K562 (cell line): ENCODE data around the gene GAB2. TPM values are rescaled to one million over a fixed set of nuclear protein-coding genes. Genes with fewer than 3 reads are reported as not detected.
A peak's percentile ranks its signal among the peaks of the same experiment; 100 is the strongest.

Source experiments
- CHD1 ChIP-seq: fragments of 200-600 bp; sonication (generic); IDR thresholded peaks from one replicate; pipeline ENCODE4 v1.6.1; 2012; ENCODE audit warnings: mild to moderate bottlenecking, moderate library complexity, low read length, inconsistent platforms
- FIP1L1 ChIP-seq: fragments of 200-400 bp; formaldehyde crosslinking; IDR thresholded peaks from 2 replicates; pipeline ENCODE4 v1.6.1; 2018; ENCODE audit warnings: mild to moderate bottlenecking, low read depth, low read length; ENCODE audit not compliant: poor library complexity, severe bottlenecking
- FOXJ3 ChIP-seq: sonication (generic); formaldehyde crosslinking; IDR thresholded peaks from 2 replicates; pipeline ENCODE4 v1.4.0; 2020; ENCODE audit warnings: mild to moderate bottlenecking, missing genetic modification reagents
- HNRNPL ChIP-seq: fragments of 200-400 bp; formaldehyde crosslinking; IDR thresholded peaks from 2 replicates; pipeline ENCODE4 v1.6.1; 2017; ENCODE audit warnings: low read depth, mild to moderate bottlenecking, low read length
- HNRNPUL1 ChIP-seq: fragments of 200-400 bp; formaldehyde crosslinking; IDR thresholded peaks from 2 replicates; pipeline ENCODE4 v1.6.1; 2017; ENCODE audit warnings: low read length
- KLF16 ChIP-seq: IDR thresholded peaks from 2 replicates; pipeline ENCODE4 v1.6.1; 2016; ENCODE audit warnings: antibody characterized with exemption
- LARP7 ChIP-seq: fragments of 450-650 bp; IDR thresholded peaks from 2 replicates; pipeline ENCODE4 v1.6.1; 2016
- MBD2 ChIP-seq: sonication (generic); IDR thresholded peaks from 2 replicates; pipeline ENCODE4 v1.6.1; 2016; ENCODE audit warnings: low read depth, borderline replicate concordance
- MECOM ChIP-seq: fragments of 250-450 bp; sonication (Bioruptor Pico); IDR thresholded peaks from 2 replicates; pipeline ENCODE4 v1.8.0; 2022; ENCODE audit warnings: inconsistent platforms
- NCOA1 ChIP-seq: fragments of 450-650 bp; IDR thresholded peaks from 2 replicates; pipeline ENCODE4 v1.6.1; 2016; ENCODE audit warnings: low read depth
- RFX1 ChIP-seq: fragments of 450-650 bp; IDR thresholded peaks from 2 replicates; pipeline ENCODE4 v1.6.1; 2016; ENCODE audit warnings: mild to moderate bottlenecking, moderate library complexity
- SMAD4 ChIP-seq: fragments of 250-450 bp; sonication (Bioruptor Pico); conservative IDR thresholded peaks from 2 replicates; pipeline ENCODE4 v1.8.0; 2021; ENCODE audit warnings: inconsistent platforms, mild to moderate bottlenecking, moderate library complexity
- SREBF2 ChIP-seq: sonication (generic); formaldehyde crosslinking; IDR thresholded peaks from 2 replicates; pipeline ENCODE4 v1.4.0; 2020; ENCODE audit warnings: mild to moderate bottlenecking, missing genetic modification reagents
- TFAM ChIP-seq: fragments of 250-450 bp; sonication (Bioruptor Pico); conservative IDR thresholded peaks from 2 replicates; pipeline ENCODE4 v1.5.0; 2021; ENCODE audit warnings: mild to moderate bottlenecking, moderate library complexity
- ZBTB7A ChIP-seq: IDR thresholded peaks from 2 replicates; pipeline ENCODE4 v1.6.1; 2011; ENCODE audit warnings: low read depth, mild to moderate bottlenecking, low read length, moderate library complexity, borderline replicate concordance; ENCODE audit not compliant: control insufficient read depth
- ZKSCAN3 ChIP-seq: fragments of 250-450 bp; sonication (Bioruptor Pico); IDR thresholded peaks from 2 replicates; pipeline ENCODE4 v1.4.0; 2020
- ZNF274 ChIP-seq: IDR thresholded peaks from 2 replicates; pipeline ENCODE4 v1.6.1; 2011; ENCODE audit warnings: low read depth, mild to moderate bottlenecking, low read length, moderate library complexity, borderline replicate concordance
- ZNF699 ChIP-seq: fragments of 250-450 bp; sonication (Bioruptor Pico); IDR thresholded peaks from 2 replicates; pipeline ENCODE4 v1.8.0; 2021; ENCODE audit warnings: mild to moderate bottlenecking, moderate library complexity; ENCODE audit not compliant: insufficient replicate concordance
- ZNF766 ChIP-seq: fragments of 200-800 bp; sonication (Bioruptor generic); conservative IDR thresholded peaks from 2 replicates; pipeline ENCODE4 v1.6.1; 2016; ENCODE audit warnings: missing genetic modification characterization, missing compliant biosample characterization
- polyA plus RNA-seq, 8 experiments: library from polyadenylated mRNA; depleted of rRNA in 4 of 8; stranded (reverse) in 5 of 8; unstranded in 3 of 8; fragments of >200 nt; fragmentation: Nextera tagmentation in 2 of 8; fragmentation: Illumina TruSeq in 1 of 8; extraction: Ambion mirVana in 2 of 8; extraction: Trizol in 1 of 8; gene quantifications; 2 replicates each; pipeline versions ENCODE4 v1.2.1 to v1.2.3, GENCODE V29; 2011 to 2014; ENCODE audit warnings: inconsistent platforms in 1 of 8, missing spikeins in 1 of 8
- total RNA-seq, 7 experiments: library from RNA; depleted of rRNA in 6 of 7; stranded (reverse); fragments of >200 nt in 6 of 7; fragmentation: Illumina TruSeq in 2 of 7; extraction: Trizol in 2 of 7; gene quantifications; 2 replicates each; pipeline versions ENCODE4 v1.2.1 to v1.2.3, GENCODE V29; 2011 to 2021; ENCODE audit warnings: low replicate concordance in 1 of 7
- TF ChIP-seq, protein P1 (sequence below): sonication (generic); formaldehyde crosslinking; IDR thresholded peaks from 2 replicates; pipeline ENCODE4 v1.8.1; 2023; ENCODE audit warnings: mild to moderate bottlenecking, missing genetic modification reagents, moderate library complexity
- TF ChIP-seq, protein P2 (sequence below): fragments of 450-650 bp; formaldehyde crosslinking; IDR thresholded peaks from 2 replicates; pipeline ENCODE4 v1.4.0; 2020; ENCODE audit warnings: mild to moderate bottlenecking, mixed read lengths
- TF ChIP-seq, protein P3 (sequence below): fragments of 250-450 bp; sonication (Bioruptor Pico); IDR thresholded peaks from 2 replicates; pipeline ENCODE4 v1.5.0; 2021
- TF ChIP-seq, protein P4 (sequence below), 2 experiments: fragments of 450-650 bp; IDR thresholded peaks; 2 replicates each; pipeline ENCODE4 v1.6.1; 2016

GAB2 gene
- total and polyA plus RNA-seq, 9 of the 15 experiments (the other 6 are each of a cell fraction or from before 2014, with no cell fraction given): 2.3 to 35.2 (median 16.1) TPM

DNA sequence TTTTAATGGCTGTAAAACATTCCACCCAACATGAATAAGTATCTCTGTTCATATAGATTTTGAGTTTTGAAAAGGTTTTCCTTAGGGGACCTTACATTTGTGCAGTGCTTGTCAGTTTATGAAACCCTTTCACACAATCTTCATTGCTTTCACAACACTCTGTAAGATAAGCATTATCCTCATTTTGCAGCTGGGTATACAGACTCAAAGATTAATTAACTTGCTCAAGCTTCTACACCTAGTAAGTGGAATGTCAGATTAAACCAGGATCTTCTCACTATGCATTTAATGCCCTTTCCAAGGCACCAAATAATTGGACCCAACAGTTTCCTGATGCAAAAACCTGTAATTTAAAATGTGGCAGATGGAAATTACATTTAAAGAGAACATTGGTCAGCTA, 11.6 kb upstream of the GAB2 start (continued):
- no peak for TF ChIP-seq CHD1
- TF ChIP-seq TFAM (CRISPR knock-in tag): no peak
- no peak for TF ChIP-seq ZNF274
- TF ChIP-seq RFX1: no peak
- TF ChIP-seq NCOA1: no peak
- no peak for TF ChIP-seq FOXJ3 (CRISPR knock-in tag)
- TF ChIP-seq, protein P1, sequence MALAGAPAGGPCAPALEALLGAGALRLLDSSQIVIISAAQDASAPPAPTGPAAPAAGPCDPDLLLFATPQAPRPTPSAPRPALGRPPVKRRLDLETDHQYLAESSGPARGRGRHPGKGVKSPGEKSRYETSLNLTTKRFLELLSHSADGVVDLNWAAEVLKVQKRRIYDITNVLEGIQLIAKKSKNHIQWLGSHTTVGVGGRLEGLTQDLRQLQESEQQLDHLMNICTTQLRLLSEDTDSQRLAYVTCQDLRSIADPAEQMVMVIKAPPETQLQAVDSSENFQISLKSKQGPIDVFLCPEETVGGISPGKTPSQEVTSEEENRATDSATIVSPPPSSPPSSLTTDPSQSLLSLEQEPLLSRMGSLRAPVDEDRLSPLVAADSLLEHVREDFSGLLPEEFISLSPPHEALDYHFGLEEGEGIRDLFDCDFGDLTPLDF: no peak
- no peak for TF ChIP-seq HNRNPUL1
- TF ChIP-seq, protein P2, sequence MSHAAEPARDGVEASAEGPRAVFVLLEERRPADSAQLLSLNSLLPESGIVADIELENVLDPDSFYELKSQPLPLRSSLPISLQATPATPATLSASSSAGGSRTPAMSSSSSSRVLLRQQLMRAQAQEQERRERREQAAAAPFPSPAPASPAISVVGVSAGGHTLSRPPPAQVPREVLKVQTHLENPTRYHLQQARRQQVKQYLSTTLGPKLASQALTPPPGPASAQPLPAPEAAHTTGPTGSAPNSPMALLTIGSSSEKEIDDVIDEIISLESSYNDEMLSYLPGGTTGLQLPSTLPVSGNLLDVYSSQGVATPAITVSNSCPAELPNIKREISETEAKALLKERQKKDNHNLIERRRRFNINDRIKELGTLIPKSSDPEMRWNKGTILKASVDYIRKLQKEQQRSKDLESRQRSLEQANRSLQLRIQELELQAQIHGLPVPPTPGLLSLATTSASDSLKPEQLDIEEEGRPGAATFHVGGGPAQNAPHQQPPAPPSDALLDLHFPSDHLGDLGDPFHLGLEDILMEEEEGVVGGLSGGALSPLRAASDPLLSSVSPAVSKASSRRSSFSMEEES (CRISPR knock-in tag): no peak
- TF ChIP-seq MBD2: no peak
- peak; percentile 80 for TF ChIP-seq KLF16
- no peak for TF ChIP-seq ZKSCAN3 (CRISPR knock-in tag)
- no peak for TF ChIP-seq ZNF699
- TF ChIP-seq, protein P3, sequence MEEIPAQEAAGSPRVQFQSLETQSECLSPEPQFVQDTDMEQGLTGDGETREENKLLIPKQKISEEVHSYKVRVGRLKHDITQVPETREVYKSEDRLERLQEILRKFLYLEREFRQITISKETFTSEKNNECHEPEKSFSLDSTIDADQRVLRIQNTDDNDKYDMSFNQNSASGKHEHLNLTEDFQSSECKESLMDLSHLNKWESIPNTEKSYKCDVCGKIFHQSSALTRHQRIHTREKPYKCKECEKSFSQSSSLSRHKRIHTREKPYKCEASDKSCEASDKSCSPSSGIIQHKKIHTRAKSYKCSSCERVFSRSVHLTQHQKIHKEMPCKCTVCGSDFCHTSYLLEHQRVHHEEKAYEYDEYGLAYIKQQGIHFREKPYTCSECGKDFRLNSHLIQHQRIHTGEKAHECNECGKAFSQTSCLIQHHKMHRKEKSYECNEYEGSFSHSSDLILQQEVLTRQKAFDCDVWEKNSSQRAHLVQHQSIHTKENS: no peak
- TF ChIP-seq HNRNPL: no peak
- TF ChIP-seq, protein P4, sequence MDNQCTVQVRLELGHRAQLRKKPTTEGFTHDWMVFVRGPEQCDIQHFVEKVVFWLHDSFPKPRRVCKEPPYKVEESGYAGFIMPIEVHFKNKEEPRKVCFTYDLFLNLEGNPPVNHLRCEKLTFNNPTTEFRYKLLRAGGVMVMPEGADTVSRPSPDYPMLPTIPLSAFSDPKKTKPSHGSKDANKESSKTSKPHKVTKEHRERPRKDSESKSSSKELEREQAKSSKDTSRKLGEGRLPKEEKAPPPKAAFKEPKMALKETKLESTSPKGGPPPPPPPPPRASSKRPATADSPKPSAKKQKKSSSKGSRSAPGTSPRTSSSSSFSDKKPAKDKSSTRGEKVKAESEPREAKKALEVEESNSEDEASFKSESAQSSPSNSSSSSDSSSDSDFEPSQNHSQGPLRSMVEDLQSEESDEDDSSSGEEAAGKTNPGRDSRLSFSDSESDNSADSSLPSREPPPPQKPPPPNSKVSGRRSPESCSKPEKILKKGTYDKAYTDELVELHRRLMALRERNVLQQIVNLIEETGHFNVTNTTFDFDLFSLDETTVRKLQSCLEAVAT (IDR thresholded peaks at IDR 0.05): no peak
- TF ChIP-seq LARP7: no peak
- TF ChIP-seq ZBTB7A: no peak
- no peak for TF ChIP-seq SREBF2 (CRISPR knock-in tag)
- 0 out of 2 replicates have a peak, but pooled peaks have one; percentile 45 for TF ChIP-seq SMAD4
- no peak for TF ChIP-seq FIP1L1
- peak; percentile 48; the same call in 1 of the 2 replicates for TF ChIP-seq ZNF766 (CRISPR knock-in tag)
- no peak for TF ChIP-seq MECOM (CRISPR knock-in tag)
